Measurements from ENCODE around the gene NPHS1. TPM values are rescaled to one million over a fixed set of nuclear protein-coding genes. Genes with fewer than 3 reads are reported as not detected.

Gene NPHS1
- total RNA-seq, 1 experiment from 2014 or later: not detected

Other genes starting within 250 kb of the NPHS1 start
- gene HAUS5, start 239.8 kb downstream of the NPHS1 start, total RNA-seq (2014; rRNA removed): 25.9 and 26.4 TPM in 2 replicates
- gene RBM42, start 223.5 kb downstream of the NPHS1 start, total RNA-seq (2014; rRNA removed): 81.6 and 126 TPM in 2 replicates
- gene ETV2, start 210.8 kb downstream of the NPHS1 start, total RNA-seq (2014; rRNA removed): 0.36 TPM in 1 of 2 replicates, not detected in the other
- gene COX6B1, start 204.2 kb downstream of the NPHS1 start, total RNA-seq (2014; rRNA removed): 405 and 563 TPM in 2 replicates
- not detected in 2 replicates for gene UPK1A, start 186.0 kb downstream of the NPHS1 start, total RNA-seq (2014; rRNA removed)
- not detected in 2 replicates for gene ZBTB32, start 147.9 kb downstream of the NPHS1 start, total RNA-seq (2014; rRNA removed)
- gene KMT2B, start 134.5 kb downstream of the NPHS1 start, total RNA-seq (2014; rRNA removed): 10.8 and 23.4 TPM in 2 replicates
- gene IGFLR1, start 110.1 kb downstream of the NPHS1 start, total RNA-seq (2014; rRNA removed): 0.81 and 9.3 TPM in 2 replicates
- 7.8 and 16.4 TPM in 2 replicates for gene U2AF1L4, start 107.1 kb downstream of the NPHS1 start, total RNA-seq (2014; rRNA removed)
- gene PSENEN, start 106.9 kb downstream of the NPHS1 start, total RNA-seq (2014; rRNA removed): 34.3 and 42.9 TPM in 2 replicates
- 4.6 and 8.2 TPM in 2 replicates for gene LIN37, start 103.9 kb downstream of the NPHS1 start, total RNA-seq (2014; rRNA removed)
- not detected in 2 replicates for gene HSPB6, start 95.5 kb downstream of the NPHS1 start, total RNA-seq (2014; rRNA removed)
- gene PROSER3, start 94.3 kb downstream of the NPHS1 start, total RNA-seq (2014; rRNA removed): 5.5 and 6.1 TPM in 2 replicates
- 3.7 and 5.4 TPM in 2 replicates for gene ARHGAP33, start 76.9 kb downstream of the NPHS1 start, total RNA-seq (2014; rRNA removed)
- not detected in 2 replicates for gene PRODH2, start 39.7 kb downstream of the NPHS1 start, total RNA-seq (2014; rRNA removed)
- gene KIRREL2, start 4.4 kb upstream of the NPHS1 start, total RNA-seq (2014; rRNA removed): not detected in 2 replicates
- gene APLP1, start 16.1 kb upstream of the NPHS1 start, total RNA-seq (2014; rRNA removed): 21.1 and 23.2 TPM in 2 replicates
- gene NFKBID, start 48.0 kb upstream of the NPHS1 start, total RNA-seq (2014; rRNA removed): 9.0 and 10.6 TPM in 2 replicates
- gene HCST, start 50.0 kb upstream of the NPHS1 start, total RNA-seq (2014; rRNA removed): not detected in 2 replicates
- not detected in 2 replicates for gene TYROBP, start 55.8 kb upstream of the NPHS1 start, total RNA-seq (2014; rRNA removed)
- 4.1 and 4.8 TPM in 2 replicates for gene LRFN3, start 83.9 kb upstream of the NPHS1 start, total RNA-seq (2014; rRNA removed)
- 24.5 and 38.1 TPM in 2 replicates for gene SDHAF1, start 142.7 kb upstream of the NPHS1 start, total RNA-seq (2014; rRNA removed)
- 0.77 and 1.9 TPM in 2 replicates for gene SYNE4, start 156.3 kb upstream of the NPHS1 start, total RNA-seq (2014; rRNA removed)
- gene ALKBH6, start 161.7 kb upstream of the NPHS1 start, total RNA-seq (2014; rRNA removed): 38.4 and 39.3 TPM in 2 replicates
- 0.07 TPM in 1 of 2 replicates, not detected in the other for gene CLIP3, start 180.4 kb upstream of the NPHS1 start, total RNA-seq (2014; rRNA removed)
- 0.95 and 2.1 TPM in 2 replicates for gene THAP8, start 201.8 kb upstream of the NPHS1 start, total RNA-seq (2014; rRNA removed)
- 13.3 and 13.9 TPM in 2 replicates for gene WDR62, start 202.4 kb upstream of the NPHS1 start, total RNA-seq (2014; rRNA removed)

Data from PC-3 (cell line).